ENCODE measurements around the gene TNFRSF1A. TPM values are rescaled to one million over a fixed set of nuclear protein-coding genes. Genes with fewer than 3 reads are reported as not detected.

TNFRSF1A gene
- total RNA-seq, 1 experiment from 2014 or later, result 91.5 TPM

- no peak for DNase-seq (ENCODE audit: low spot score)
- CTCF ChIA-PET, result interaction anchor here (0.6 to 0.9 kb wide), 4 partner anchors 11 to 103 kb away, joined by 3 to 5 read pairs (median 3); no protein-coding TSS in a partner anchor
These were observed 4.7 kb downstream of the TNFRSF1A start for GRCh38 chr12:6336889-6337853.

DNA sequence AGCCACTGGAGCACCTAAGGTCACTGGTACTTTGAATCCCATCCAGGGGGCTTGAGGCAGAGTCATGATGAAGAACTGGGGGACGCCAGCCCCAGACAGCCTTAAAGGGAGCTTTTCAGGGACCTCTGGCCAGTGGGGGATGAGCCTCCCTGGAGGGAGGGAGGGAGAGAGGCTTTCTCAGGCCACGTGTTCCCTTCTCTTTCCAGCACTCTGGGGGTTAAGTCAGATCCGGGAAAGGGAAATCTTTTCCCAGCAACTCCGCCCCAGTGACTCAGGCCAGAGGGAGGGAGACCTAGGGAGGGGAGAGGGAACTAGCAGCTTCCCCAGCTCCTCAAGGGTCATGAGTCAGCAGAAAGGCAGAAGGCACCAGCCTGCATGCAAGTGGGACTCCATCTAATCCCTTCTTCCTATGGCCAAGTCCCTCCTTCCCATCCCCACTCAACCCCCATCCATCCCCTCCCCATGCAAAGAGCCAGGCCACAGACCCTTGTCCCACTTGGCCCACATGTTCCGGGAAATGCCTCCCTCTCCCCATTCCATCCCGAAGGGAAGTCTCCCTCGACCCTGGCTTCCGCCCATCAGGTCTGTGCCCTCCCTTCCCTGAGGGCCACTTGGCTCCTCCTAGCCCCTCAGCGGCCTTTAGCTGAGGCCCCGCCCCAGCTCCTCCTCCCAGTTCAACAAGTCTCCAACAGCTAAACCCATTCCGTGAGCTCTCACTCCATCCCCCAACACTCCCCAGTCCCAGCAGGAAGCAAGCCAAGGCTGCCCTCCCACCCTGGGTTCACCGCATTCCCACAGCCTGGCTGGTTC, 5.6 kb downstream of the TNFRSF1A start:
- ChIA-PET POLR2A (ENCODE audit: low non-redundant PET) (interaction anchor here (0.6 to 1.0 kb wide), 3 partner anchors 9 to 51 kb away, joined by 3 to 13 read pairs (median 3); no protein-coding TSS in a partner anchor), CTCF (interaction anchor here (0.6 to 0.9 kb wide), 5 partner anchors 10 to 102 kb away, joined by 3 to 10 read pairs (median 3); no protein-coding TSS in a partner anchor)
- no peaks in the 10 kb centered on the region for H3K27me3 ChIP-seq (replicated peaks; ENCODE audit: insufficient read depth, low read depth, low read length, poor library complexity)
- peak; percentile 97 for DNase-seq (ENCODE audit: low spot score)
- peak overlapping the region; percentile 37 for H3K4me3 ChIP-seq (ENCODE audit: low read depth, low read length, poor library complexity, severe bottlenecking)
- peak overlapping the region; percentile 91 for H3K27ac ChIP-seq (ENCODE audit: low read depth, low read length, poor library complexity, severe bottlenecking)
- peaks cover 57% of the 10 kb centered on the region for H3K4me1 ChIP-seq (ENCODE audit: insufficient read depth, low read length, poor library complexity, severe bottlenecking)
- intact Hi-C loops (cut with micrococcal nuclease; ENCODE audit: unreplicated experiment), result no loop called here
- no TSS peak for BruUV-seq (replicated peaks)
- TF ChIP-seq, protein P1, sequence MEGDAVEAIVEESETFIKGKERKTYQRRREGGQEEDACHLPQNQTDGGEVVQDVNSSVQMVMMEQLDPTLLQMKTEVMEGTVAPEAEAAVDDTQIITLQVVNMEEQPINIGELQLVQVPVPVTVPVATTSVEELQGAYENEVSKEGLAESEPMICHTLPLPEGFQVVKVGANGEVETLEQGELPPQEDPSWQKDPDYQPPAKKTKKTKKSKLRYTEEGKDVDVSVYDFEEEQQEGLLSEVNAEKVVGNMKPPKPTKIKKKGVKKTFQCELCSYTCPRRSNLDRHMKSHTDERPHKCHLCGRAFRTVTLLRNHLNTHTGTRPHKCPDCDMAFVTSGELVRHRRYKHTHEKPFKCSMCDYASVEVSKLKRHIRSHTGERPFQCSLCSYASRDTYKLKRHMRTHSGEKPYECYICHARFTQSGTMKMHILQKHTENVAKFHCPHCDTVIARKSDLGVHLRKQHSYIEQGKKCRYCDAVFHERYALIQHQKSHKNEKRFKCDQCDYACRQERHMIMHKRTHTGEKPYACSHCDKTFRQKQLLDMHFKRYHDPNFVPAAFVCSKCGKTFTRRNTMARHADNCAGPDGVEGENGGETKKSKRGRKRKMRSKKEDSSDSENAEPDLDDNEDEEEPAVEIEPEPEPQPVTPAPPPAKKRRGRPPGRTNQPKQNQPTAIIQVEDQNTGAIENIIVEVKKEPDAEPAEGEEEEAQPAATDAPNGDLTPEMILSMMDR (conservative IDR thresholded peaks at IDR 0.05; ENCODE audit: low read depth, low read length), result no peak
- TF ChIP-seq EZH2 (IDR thresholded peaks at IDR 0.05; ENCODE audit: borderline replicate concordance, low read depth, low read length, poor library complexity, severe bottlenecking), result no peak
- H3K9me3 ChIP-seq (ENCODE audit: low read depth, low read length, poor library complexity, severe bottlenecking), result no peaks in the 10 kb centered on the region
- H3K36me3 ChIP-seq (ENCODE audit: insufficient read depth, low read length, poor library complexity, severe bottlenecking), result peaks cover 37% of the 10 kb centered on the region

More at GRCh38 chr12:6336889-6337853, 4.7 kb downstream of the TNFRSF1A start:
- Histone ChIP-seq H3K27ac (ENCODE audit: low read depth, low read length, poor library complexity, severe bottlenecking) (peak overlapping the region; percentile 91), H3K9me3 (ENCODE audit: low read depth, low read length, poor library complexity, severe bottlenecking) (no peaks in the 10 kb centered on the region), H3K36me3 (ENCODE audit: insufficient read depth, low read length, poor library complexity, severe bottlenecking) (peaks cover 29% of the 10 kb centered on the region), H3K4me1 (ENCODE audit: insufficient read depth, low read length, poor library complexity, severe bottlenecking) (peaks cover 60% of the 10 kb centered on the region), H3K27me3 (replicated peaks; ENCODE audit: insufficient read depth, low read depth, low read length, poor library complexity) (no peaks in the 10 kb centered on the region), H3K4me3 (ENCODE audit: low read depth, low read length, poor library complexity, severe bottlenecking) (peak overlapping the region; percentile 37)
- intact Hi-C loops (cut with micrococcal nuclease; ENCODE audit: unreplicated experiment), result no loop called here
- TF ChIP-seq, protein P1 (conservative IDR thresholded peaks at IDR 0.05; ENCODE audit: low read depth, low read length), result no peak
- no peak for TF ChIP-seq EZH2 (IDR thresholded peaks at IDR 0.05; ENCODE audit: borderline replicate concordance, low read depth, low read length, poor library complexity, severe bottlenecking)
- BruUV-seq (replicated peaks), result TSS peak; percentile 80
- POLR2A ChIA-PET (ENCODE audit: low non-redundant PET), result interaction anchor here (0.6 to 1.0 kb wide), 2 partner anchors 8 to 21 kb away, joined by 3 to 13 read pairs; no protein-coding TSS in a partner anchor

- ChIA-PET CTCF (no interaction called here), POLR2A (ENCODE audit: low non-redundant PET) (interaction anchor here (0.6 to 0.9 kb wide), 2 partner anchors 16 to 52 kb away, joined by 3 read pairs; no protein-coding TSS in a partner anchor)
- TF ChIP-seq, protein P1 (conservative IDR thresholded peaks at IDR 0.05; ENCODE audit: low read depth, low read length), result peak; percentile 51
- TF ChIP-seq EZH2 (IDR thresholded peaks at IDR 0.05; ENCODE audit: borderline replicate concordance, low read depth, low read length, poor library complexity, severe bottlenecking), result no peak
- DNase-seq (ENCODE audit: low spot score), result peak; percentile 70
- BruUV-seq (replicated peaks), result no TSS peak
- peak overlapping the region; percentile 91 for H3K27ac ChIP-seq (ENCODE audit: low read depth, low read length, poor library complexity, severe bottlenecking)
- peaks cover 57% of the 10 kb centered on the region for H3K4me1 ChIP-seq (ENCODE audit: insufficient read depth, low read length, poor library complexity, severe bottlenecking)
- H3K36me3 ChIP-seq (ENCODE audit: insufficient read depth, low read length, poor library complexity, severe bottlenecking), result peaks cover 45% of the 10 kb centered on the region
- no peaks in the 10 kb centered on the region for H3K27me3 ChIP-seq (replicated peaks; ENCODE audit: insufficient read depth, low read depth, low read length, poor library complexity)
- intact Hi-C loops (cut with micrococcal nuclease; ENCODE audit: unreplicated experiment), result no loop called here
- H3K4me3 ChIP-seq (ENCODE audit: low read depth, low read length, poor library complexity, severe bottlenecking), result peak overlapping the region; percentile 37
- H3K9me3 ChIP-seq (ENCODE audit: low read depth, low read length, poor library complexity, severe bottlenecking), result no peaks in the 10 kb centered on the region
These were observed 6.3 kb downstream of the TNFRSF1A start for GRCh38 chr12:6335451-6336078.
